ENCODE results near the gene ADGRV1.

- TF ChIP-seq CTCF (IDR thresholded peaks at IDR 0.05) (no peak), POLR2A (IDR thresholded peaks at IDR 0.05) (no peak)
Measured at GRCh38 chr5:91128604-91129003, 570.0 kb downstream of the ADGRV1 start.
